K562 (cell line): ENCODE data around the gene LINGO4. TPM values are rescaled to one million over a fixed set of nuclear protein-coding genes. Genes with fewer than 3 reads are reported as not detected.

Experiments
- ATAC-seq: fragments of 200-7000 bp; cut with Tn5 transposase; 3 replicates; pipeline ENCODE4 v1.9.1; 2020; ENCODE audit warnings: moderate library complexity
- BruUV-seq: library from RNA; stranded (reverse); fragments of 400-500 nt; replicated peaks from 2 replicates; lab custom pipeline; 2021; lab: Mats Ljungman, UMichigan
- CTCF ChIA-PET: fragments of 300-600 bp; formaldehyde crosslinking; extraction: SDS; loops from one replicate; lab custom pipeline; 2021; ENCODE audit warnings: low intra/inter-chr PET ratio; lab: Yijun Ruan, JAX
- POLR2A ChIA-PET: fragments of 300-600, 350-650 bp; sonication (Branson Sonifier 250); formaldehyde crosslinking; extraction: SDS; loops from one replicate; lab custom pipeline; 2021; ENCODE audit warnings: antibody characterized with exemption, inconsistent platforms; lab: Yijun Ruan, JAX
- DNase-seq, 4 experiments: peaks; one replicate each; pipeline versions ENCODE4 v3.0.0 to v3.0.0-alpha.2; 2011 to 2018; ENCODE audit warnings: low spot score in 3 of 4, mixed read lengths in 3 of 4; ENCODE audit errors: extremely low read depth in 1 of 4
- FAIRE-seq: peaks from 2 replicates; lab custom pipeline; 2011; peaks lifted over from hg19 to GRCh38; lab: Jason Lieb, UNC
- H2AFZ ChIP-seq: 2 replicates; pipeline ENCODE4 v1.6.0; 2011; ENCODE audit warnings: low read depth, low read length, control low read depth, inconsistent platforms
- H3K27ac ChIP-seq: fragments of 200-600 bp; 3 replicates; pipeline ENCODE4 v1.8.0; 2011; ENCODE audit warnings: low read depth, mild to moderate bottlenecking, control low read depth, inconsistent platforms, low read length, moderate library complexity, mixed read lengths; ENCODE audit errors: extremely low read depth
- H3K27me3 ChIP-seq, 2 experiments: fragments of 300-600 bp in 1 of 2; 2 replicates in 1 of 2; 3 replicates in 1 of 2; pipeline versions ENCODE4 v1.6.0 to v1.8.0; 2011; ENCODE audit warnings: inconsistent platforms in 2 of 2, low read length in 2 of 2, mild to moderate bottlenecking in 1 of 2, mixed read lengths in 1 of 2, moderate library complexity in 1 of 2; ENCODE audit not compliant: control insufficient read depth in 2 of 2, insufficient read depth in 2 of 2
- H3K36me3 ChIP-seq: fragments of 300-600 bp; 3 replicates; pipeline ENCODE4 v1.8.0; 2011; ENCODE audit warnings: mild to moderate bottlenecking, low read length, inconsistent platforms; ENCODE audit not compliant: control insufficient read depth, insufficient read depth
- H3K4me1 ChIP-seq, 2 experiments: fragments of 200-600 bp in 1 of 2; replicated peaks in 1 of 2; 2 replicates in 1 of 2; 3 replicates in 1 of 2; pipeline versions ENCODE4 v1.5.1 to v1.8.0; 2011; ENCODE audit warnings: inconsistent platforms in 2 of 2, low read length in 2 of 2, mild to moderate bottlenecking in 1 of 2, mixed read lengths in 1 of 2, moderate library complexity in 1 of 2; ENCODE audit not compliant: control insufficient read depth in 2 of 2, insufficient read depth in 2 of 2
- H3K4me2 ChIP-seq: 2 replicates; pipeline ENCODE4 v1.6.1; 2011; ENCODE audit warnings: low read length, control low read depth, inconsistent platforms, mixed read lengths; ENCODE audit not compliant: insufficient read depth
- H3K4me3 ChIP-seq: fragments of 200-600 bp; sonication (generic), shearing (Covaris generic); 2 replicates; pipeline ENCODE4 v1.5.1; 2016; ENCODE audit warnings: control low read depth, inconsistent platforms
- H3K79me2 ChIP-seq: fragments of 200-600 bp; 3 replicates; pipeline ENCODE4 v1.8.0; 2011; ENCODE audit warnings: low read length, inconsistent platforms; ENCODE audit not compliant: control insufficient read depth, insufficient read depth
- H3K9ac ChIP-seq, 2 experiments: 2 replicates each; pipeline versions ENCODE4 v1.6.0 to v1.6.1; 2011; ENCODE audit warnings: low read depth in 2 of 2, low read length in 2 of 2, control low read depth in 1 of 2, inconsistent platforms in 1 of 2, mild to moderate bottlenecking in 1 of 2, mixed read lengths in 1 of 2; ENCODE audit not compliant: insufficient read depth in 1 of 2
- H3K9me1 ChIP-seq: one replicate; pipeline ENCODE4 v1.6.0; 2011; ENCODE audit warnings: inconsistent platforms, mild to moderate bottlenecking, low read length, moderate library complexity; ENCODE audit not compliant: control insufficient read depth, insufficient read depth
- H3K9me3 ChIP-seq: replicated peaks from 2 replicates; pipeline ENCODE4 v1.5.1; 2011; ENCODE audit warnings: low read depth, low read length, inconsistent platforms; ENCODE audit not compliant: control insufficient read depth, insufficient read depth
- H4K20me1 ChIP-seq: replicated peaks from 2 replicates; pipeline ENCODE4 v1.6.1; 2011; ENCODE audit warnings: low read length, inconsistent platforms, mixed read lengths; ENCODE audit not compliant: control insufficient read depth, insufficient read depth
- ETV5 ChIP-seq: sonication (generic); formaldehyde crosslinking; IDR thresholded peaks from 2 replicates; pipeline ENCODE4 v1.4.0; 2020; ENCODE audit warnings: low read depth, mild to moderate bottlenecking, missing genetic modification reagents
- FOXP1 ChIP-seq: sonication (generic); formaldehyde crosslinking; IDR thresholded peaks from 2 replicates; pipeline ENCODE4 v1.8.0; 2022; ENCODE audit warnings: mild to moderate bottlenecking, missing genetic modification reagents
- GATAD2A ChIP-seq: fragments of 450-650 bp; IDR thresholded peaks from 2 replicates; pipeline ENCODE4 v1.6.1; 2017
- HNRNPH1 ChIP-seq: fragments of 200-400 bp; formaldehyde crosslinking; optimal IDR thresholded peaks from 2 replicates; pipeline ENCODE3; 2017; ENCODE audit warnings: low read depth, mild to moderate bottlenecking, low read length, moderate library complexity
- KAT8 ChIP-seq: fragments of 450-650 bp; IDR thresholded peaks from 2 replicates; pipeline ENCODE4 v1.6.1; 2016; ENCODE audit warnings: low read depth, mild to moderate bottlenecking
- NCOA1 ChIP-seq: fragments of 450-650 bp; IDR thresholded peaks from 2 replicates; pipeline ENCODE4 v1.6.1; 2016; ENCODE audit warnings: low read depth
- WGBS: fragments of 100-300 bp; shearing (Covaris generic); methylation state at CpG from one replicate; pipeline ENCODE4 v1.1.6; 2016; ENCODE audit warnings: low coverage, mixed read lengths; ENCODE audit not compliant: insufficient coverage; ENCODE audit errors: missing lambda C conversion rate; 5-methylcytosine and 5-hydroxymethylcytosine counted together
- in situ Hi-C: fragments of 300-500 bp; cut with MboI; formaldehyde crosslinking; loops from 4 replicates; pipeline ENCODE4 v1.15.0; 2018; ENCODE audit warnings: inconsistent platforms, mixed read lengths
- intact Hi-C: fragments of 100-400 bp; cut with micrococcal nuclease; formaldehyde crosslinking; loops from 2 replicates; pipeline ENCODE4 v1.14.2; 2022
- polyA plus RNA-seq, 8 experiments: library from polyadenylated mRNA; depleted of rRNA in 4 of 8; stranded (reverse) in 5 of 8; unstranded in 3 of 8; fragments of >200 nt; fragmentation: Nextera tagmentation in 2 of 8; fragmentation: Illumina TruSeq in 1 of 8; extraction: Ambion mirVana in 2 of 8; extraction: Trizol in 1 of 8; gene quantifications; 2 replicates each; pipeline versions ENCODE4 v1.2.1 to v1.2.3, GENCODE V29; 2011 to 2014; ENCODE audit warnings: inconsistent platforms in 1 of 8, missing spikeins in 1 of 8
- total RNA-seq, 7 experiments: library from RNA; depleted of rRNA in 6 of 7; stranded (reverse); fragments of >200 nt in 6 of 7; fragmentation: Illumina TruSeq in 2 of 7; extraction: Trizol in 2 of 7; gene quantifications; 2 replicates each; pipeline versions ENCODE4 v1.2.1 to v1.2.3, GENCODE V29; 2011 to 2021; ENCODE audit warnings: low replicate concordance in 1 of 7
- TF ChIP-seq, protein P1 (sequence below): sonication (generic); formaldehyde crosslinking; IDR thresholded peaks from 2 replicates; pipeline ENCODE4 v1.8.1; 2023; ENCODE audit warnings: mild to moderate bottlenecking, missing genetic modification reagents

LINGO4 gene
- total and polyA plus RNA-seq, 9 of the 15 experiments (the other 6 are each of a cell fraction or from before 2014, with no cell fraction given) = not detected

DNA sequence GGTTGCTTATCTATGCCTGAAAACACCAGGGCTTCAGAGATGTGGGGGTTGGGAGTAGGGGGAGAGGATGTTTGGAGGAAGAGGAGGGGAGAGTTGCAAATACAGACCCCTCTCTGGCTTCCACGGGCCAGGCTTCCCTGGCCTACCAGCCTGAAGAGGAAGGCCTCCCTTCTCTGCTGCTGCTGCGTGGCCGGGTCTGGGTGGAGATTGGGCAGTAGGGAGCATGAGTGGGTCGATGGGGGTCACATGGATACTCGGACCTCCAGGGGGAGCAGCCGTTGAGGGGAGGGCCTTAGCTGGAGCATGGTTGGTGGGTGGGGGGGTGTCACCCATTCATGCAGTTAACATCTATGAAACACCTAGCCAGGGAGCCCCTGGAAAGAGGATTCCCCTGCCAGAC is 24.8 kb upstream of the LINGO4 start:
- CTCF ChIA-PET = no interaction called here
- Histone ChIP-seq H3K79me2 (no peaks in the 10 kb centered on the region), H3K4me2 (no peak overlapping the region), H3K36me3 (no peaks in the 10 kb centered on the region), H4K20me1 (no peaks in the 10 kb centered on the region), H3K9me3 (no peaks in the 10 kb centered on the region), H3K4me1 (peaks cover 5 to 33% of the 10 kb centered on the region in 2 experiments), H2AFZ (no peak overlapping the region), H3K9me1 (peaks cover 3% of the 10 kb centered on the region), H3K27me3 (peaks cover 2 to 15% of the 10 kb centered on the region in 2 experiments; a peak in 3 of 5 replicates), H3K9ac (no peak overlapping the region), H3K27ac (no peak overlapping the region), H3K4me3 (no peak overlapping the region)
- intact Hi-C loops = no loop called here
- ATAC-seq (no peak), FAIRE-seq (no peak), DNase-seq (no peak)
- TF ChIP-seq, protein P1, sequence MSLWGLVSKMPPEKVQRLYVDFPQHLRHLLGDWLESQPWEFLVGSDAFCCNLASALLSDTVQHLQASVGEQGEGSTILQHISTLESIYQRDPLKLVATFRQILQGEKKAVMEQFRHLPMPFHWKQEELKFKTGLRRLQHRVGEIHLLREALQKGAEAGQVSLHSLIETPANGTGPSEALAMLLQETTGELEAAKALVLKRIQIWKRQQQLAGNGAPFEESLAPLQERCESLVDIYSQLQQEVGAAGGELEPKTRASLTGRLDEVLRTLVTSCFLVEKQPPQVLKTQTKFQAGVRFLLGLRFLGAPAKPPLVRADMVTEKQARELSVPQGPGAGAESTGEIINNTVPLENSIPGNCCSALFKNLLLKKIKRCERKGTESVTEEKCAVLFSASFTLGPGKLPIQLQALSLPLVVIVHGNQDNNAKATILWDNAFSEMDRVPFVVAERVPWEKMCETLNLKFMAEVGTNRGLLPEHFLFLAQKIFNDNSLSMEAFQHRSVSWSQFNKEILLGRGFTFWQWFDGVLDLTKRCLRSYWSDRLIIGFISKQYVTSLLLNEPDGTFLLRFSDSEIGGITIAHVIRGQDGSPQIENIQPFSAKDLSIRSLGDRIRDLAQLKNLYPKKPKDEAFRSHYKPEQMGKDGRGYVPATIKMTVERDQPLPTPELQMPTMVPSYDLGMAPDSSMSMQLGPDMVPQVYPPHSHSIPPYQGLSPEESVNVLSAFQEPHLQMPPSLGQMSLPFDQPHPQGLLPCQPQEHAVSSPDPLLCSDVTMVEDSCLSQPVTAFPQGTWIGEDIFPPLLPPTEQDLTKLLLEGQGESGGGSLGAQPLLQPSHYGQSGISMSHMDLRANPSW (CRISPR knock-in tag) = no peak
- TF ChIP-seq HNRNPH1 = no peak
- no peak for TF ChIP-seq ETV5 (CRISPR knock-in tag)
- no peak for TF ChIP-seq NCOA1
- TF ChIP-seq FOXP1 (CRISPR knock-in tag) = no peak
- no peak for TF ChIP-seq KAT8
- TF ChIP-seq GATAD2A = no peak
- WGBS = 25% methylated on average over 5 of the region's 6 CpGs
- POLR2A ChIA-PET = interaction anchor here (0.5 to 1.2 kb wide), 2 partner anchors 10 to 523 kb away, joined by 3 to 4 read pairs; no protein-coding TSS in a partner anchor
- in situ Hi-C loops = loop anchor here (5.0 kb wide), 1 partner anchor 133 kb away; no protein-coding TSS in a partner anchor
- BruUV-seq = no TSS peak
